H9 (cell line): ENCODE data around the gene FAM200B. TPM values are rescaled to one million over a fixed set of nuclear protein-coding genes. Genes with fewer than 3 reads are reported as not detected.

Experiments used
- DNase-seq: peaks from one replicate; pipeline ENCODE4 v3.0.0-alpha.2; 2017
- H2AFZ ChIP-seq: one replicate; pipeline ENCODE4 v1.6.1; 2013; ENCODE audit warnings: mild to moderate bottlenecking, low read length, control low read depth, moderate library complexity
- H2AK5ac ChIP-seq: 2 replicates; pipeline ENCODE4 v1.6.1; 2013; ENCODE audit warnings: low read length, control low read depth, mixed read lengths; ENCODE audit not compliant: insufficient read length
- H2BK120ac ChIP-seq: one replicate; pipeline ENCODE4 v1.6.1; 2013; ENCODE audit warnings: low read depth, mild to moderate bottlenecking, low read length, control low read depth, inconsistent platforms; ENCODE audit not compliant: poor library complexity, severe bottlenecking
- H2BK12ac ChIP-seq: 2 replicates; pipeline ENCODE4 v1.6.1; 2013; ENCODE audit warnings: low read length, control low read depth, mixed read lengths, low read depth; ENCODE audit not compliant: insufficient read length
- H2BK15ac ChIP-seq: 2 replicates; pipeline ENCODE4 v1.6.1; 2013; ENCODE audit warnings: low read depth, low read length, control low read depth
- H2BK20ac ChIP-seq: one replicate; pipeline ENCODE4 v1.6.1; 2013; ENCODE audit warnings: low read depth, mild to moderate bottlenecking, low read length, control low read depth, inconsistent platforms; ENCODE audit not compliant: poor library complexity, severe bottlenecking
- H2BK5ac ChIP-seq: 2 replicates; pipeline ENCODE4 v1.6.1; 2013; ENCODE audit warnings: low read length, control low read depth, mixed read lengths; ENCODE audit not compliant: insufficient read length
- H3K14ac ChIP-seq: 2 replicates; pipeline ENCODE4 v1.6.1; 2013; ENCODE audit warnings: low read length, control low read depth; ENCODE audit not compliant: insufficient read depth
- H3K18ac ChIP-seq: 2 replicates; pipeline ENCODE4 v1.6.1; 2013; ENCODE audit warnings: low read depth, mild to moderate bottlenecking, mixed read lengths, low read length, control low read depth; ENCODE audit not compliant: insufficient read length
- H3K23ac ChIP-seq: 2 replicates; pipeline ENCODE4 v1.6.1; 2013; ENCODE audit warnings: low read length, control low read depth, mixed read lengths, low read depth; ENCODE audit not compliant: insufficient read length
- H3K23me2 ChIP-seq: 2 replicates; pipeline ENCODE4 v1.6.1; 2013; ENCODE audit warnings: low read depth, mild to moderate bottlenecking, mixed read lengths, low read length, control low read depth; ENCODE audit not compliant: insufficient read length, poor library complexity, severe bottlenecking
- H3K27ac ChIP-seq: 2 replicates; pipeline ENCODE4 v1.5.1; 2013; ENCODE audit warnings: low read length, control low read depth, mixed read lengths, low read depth; ENCODE audit not compliant: insufficient read length
- H3K27me3 ChIP-seq: 2 replicates; pipeline ENCODE4 v1.6.1; 2013; ENCODE audit warnings: low read length, control low read depth, inconsistent platforms; ENCODE audit not compliant: insufficient read depth
- H3K4ac ChIP-seq: 2 replicates; pipeline ENCODE4 v1.6.1; 2013; ENCODE audit warnings: low read depth, mild to moderate bottlenecking, control low read depth, inconsistent platforms, low read length, moderate library complexity
- H3K4me1 ChIP-seq: 2 replicates; pipeline ENCODE4 v1.6.1; 2013; ENCODE audit warnings: low read length, control low read depth, inconsistent platforms; ENCODE audit not compliant: insufficient read depth
- H3K4me2 ChIP-seq: 2 replicates; pipeline ENCODE4 v1.6.1; 2013; ENCODE audit warnings: low read length, control low read depth, mixed read lengths; ENCODE audit not compliant: insufficient read length, insufficient read depth
- H3K56ac ChIP-seq: 2 replicates; pipeline ENCODE4 v1.6.1; 2013; ENCODE audit warnings: low read depth, mild to moderate bottlenecking, mixed read lengths, low read length, control low read depth; ENCODE audit not compliant: insufficient read length
- H3K79me1 ChIP-seq: 2 replicates; pipeline ENCODE4 v1.6.1; 2013; ENCODE audit warnings: low read depth, mild to moderate bottlenecking, moderate library complexity, low read length, control low read depth, inconsistent platforms; ENCODE audit not compliant: insufficient read depth, poor library complexity, severe bottlenecking
- H3K79me2 ChIP-seq: 2 replicates; pipeline ENCODE4 v1.6.1; 2013; ENCODE audit warnings: low read length, control low read depth, inconsistent platforms; ENCODE audit not compliant: insufficient read depth
- H3K9ac ChIP-seq: 2 replicates; pipeline ENCODE4 v1.6.1; 2013; ENCODE audit warnings: low read length, control low read depth, mixed read lengths; ENCODE audit not compliant: insufficient read length; ENCODE audit errors: extremely low read depth
- H3K9me3 ChIP-seq: one replicate; pipeline ENCODE4 v1.6.1; 2013; ENCODE audit warnings: low read depth, low read length, inconsistent platforms; ENCODE audit not compliant: control insufficient read depth
- H3T11ph ChIP-seq: one replicate; pipeline ENCODE4 v1.6.1; 2013; ENCODE audit warnings: mild to moderate bottlenecking, low read length, control low read depth, inconsistent platforms
- H4K20me1 ChIP-seq: one replicate; pipeline ENCODE4 v1.6.1; 2013; ENCODE audit not compliant: control insufficient read depth, insufficient read length, insufficient read depth
- H4K5ac ChIP-seq: 2 replicates; pipeline ENCODE4 v1.6.1; 2013; ENCODE audit warnings: low read depth, mild to moderate bottlenecking, mixed read lengths, low read length, control low read depth; ENCODE audit not compliant: insufficient read length
- H4K8ac ChIP-seq: replicated peaks from 2 replicates; pipeline ENCODE4 v1.6.1; 2013; ENCODE audit warnings: low read length, control low read depth, mixed read lengths, low read depth; ENCODE audit not compliant: insufficient read length
- H4K91ac ChIP-seq: 2 replicates; pipeline ENCODE4 v1.6.1; 2013; ENCODE audit warnings: low read depth, mild to moderate bottlenecking, moderate library complexity, mixed read lengths, low read length, control low read depth; ENCODE audit not compliant: insufficient read length
- H3K27ac Mint-ChIP-seq, 3 experiments: 2 replicates in 2 of 3; 3 replicates in 1 of 3; pipeline ENCODE4 v1.8.0; 2020 to 2021; ENCODE audit warnings: mixed read lengths in 3 of 3, mild to moderate bottlenecking in 1 of 3, moderate library complexity in 1 of 3
- H3K27me3 Mint-ChIP-seq: 2 replicates; pipeline ENCODE4 v1.8.0; 2021; ENCODE audit warnings: low read depth, mild to moderate bottlenecking, moderate library complexity, mixed read lengths
- H3K36me3 Mint-ChIP-seq, 3 experiments: 2 replicates in 2 of 3; 3 replicates in 1 of 3; pipeline ENCODE4 v1.8.0; 2020 to 2021; ENCODE audit warnings: low read depth in 3 of 3, mixed read lengths in 3 of 3; ENCODE audit not compliant: insufficient read depth in 1 of 3
- H3K4me1 Mint-ChIP-seq, 2 experiments: 2 replicates each; pipeline ENCODE4 v1.8.0; 2020; ENCODE audit warnings: mixed read lengths in 2 of 2
- H3K4me3 Mint-ChIP-seq, 2 experiments: 2 replicates in 1 of 2; 3 replicates in 1 of 2; pipeline ENCODE4 v1.8.0; 2020 to 2021; ENCODE audit warnings: mild to moderate bottlenecking in 2 of 2, mixed read lengths in 2 of 2, moderate library complexity in 1 of 2
- H3K9me3 Mint-ChIP-seq, 2 experiments: 2 replicates in 1 of 2; 3 replicates in 1 of 2; pipeline ENCODE4 v1.8.0; 2020; ENCODE audit warnings: mild to moderate bottlenecking in 2 of 2, mixed read lengths in 2 of 2, moderate library complexity in 1 of 2
- WGBS: extraction: QIAGEN DNeasy Blood & Tissue Kit; methylation state at CpG from one replicate; pipeline ENCODE4 v1.1.7; 2013; ENCODE audit warnings: missing lambda C conversion rate, low lambda C conversion rate, mixed read lengths; ENCODE audit not compliant: insufficient read length; ENCODE audit errors: extremely low coverage; 5-methylcytosine and 5-hydroxymethylcytosine counted together
- total RNA-seq: library from RNA; stranded (reverse); gene quantifications from 2 replicates; pipeline ENCODE4 v1.2.1, GENCODE V29; 2021
- TF ChIP-seq, protein P1 (sequence below): fragments of 200-600 bp; sonication (generic); conservative IDR thresholded peaks from 3 replicates; pipeline ENCODE4 v1.8.0; 2021; ENCODE audit warnings: antibody characterized with exemption, mild to moderate bottlenecking

FAM200B gene
- total RNA-seq, 1 experiment from 2014 or later = 19.6 TPM

- TF ChIP-seq, protein P1, sequence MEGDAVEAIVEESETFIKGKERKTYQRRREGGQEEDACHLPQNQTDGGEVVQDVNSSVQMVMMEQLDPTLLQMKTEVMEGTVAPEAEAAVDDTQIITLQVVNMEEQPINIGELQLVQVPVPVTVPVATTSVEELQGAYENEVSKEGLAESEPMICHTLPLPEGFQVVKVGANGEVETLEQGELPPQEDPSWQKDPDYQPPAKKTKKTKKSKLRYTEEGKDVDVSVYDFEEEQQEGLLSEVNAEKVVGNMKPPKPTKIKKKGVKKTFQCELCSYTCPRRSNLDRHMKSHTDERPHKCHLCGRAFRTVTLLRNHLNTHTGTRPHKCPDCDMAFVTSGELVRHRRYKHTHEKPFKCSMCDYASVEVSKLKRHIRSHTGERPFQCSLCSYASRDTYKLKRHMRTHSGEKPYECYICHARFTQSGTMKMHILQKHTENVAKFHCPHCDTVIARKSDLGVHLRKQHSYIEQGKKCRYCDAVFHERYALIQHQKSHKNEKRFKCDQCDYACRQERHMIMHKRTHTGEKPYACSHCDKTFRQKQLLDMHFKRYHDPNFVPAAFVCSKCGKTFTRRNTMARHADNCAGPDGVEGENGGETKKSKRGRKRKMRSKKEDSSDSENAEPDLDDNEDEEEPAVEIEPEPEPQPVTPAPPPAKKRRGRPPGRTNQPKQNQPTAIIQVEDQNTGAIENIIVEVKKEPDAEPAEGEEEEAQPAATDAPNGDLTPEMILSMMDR = peak; percentile 90
- Histone ChIP-seq H3K27ac (no peak overlapping the region), H3K14ac (no peak overlapping the region), H4K5ac (no peak overlapping the region), H3K79me1 (peaks cover 4% of the 10 kb centered on the region), H3K4me1 (peaks cover 2% of the 10 kb centered on the region; the same call in 1 of the 2 replicates), H2AFZ (no peak overlapping the region), H2BK120ac (no peak overlapping the region), H4K20me1 (no peaks in the 10 kb centered on the region), H3K27me3 (no peaks in the 10 kb centered on the region), H2BK5ac (no peak overlapping the region), H4K91ac (no peak overlapping the region), H3K9me3 (no peaks in the 10 kb centered on the region), H3K4ac (no peak overlapping the region), H3K4me2 (no peak overlapping the region), H3T11ph (no peak overlapping the region), H2BK15ac (no peak overlapping the region), H3K23me2 (peaks cover 4% of the 10 kb centered on the region), H2BK12ac (no peak overlapping the region), H2AK5ac (no peak overlapping the region), H3K18ac (no peak overlapping the region), H3K9ac (no peak overlapping the region), H2BK20ac (no peak overlapping the region), H3K56ac (no peak overlapping the region), H4K8ac (no peak overlapping the region), H3K79me2 (peaks cover 12% of the 10 kb centered on the region; the same call in 1 of the 2 replicates), H3K23ac (no peak overlapping the region)
- H3K9me3 Mint-ChIP-seq = no peaks in the 10 kb centered on the region
- H3K4me3 Mint-ChIP-seq = no peak overlapping the region
- DNase-seq = peak; percentile 54
- H3K27ac Mint-ChIP-seq = peak overlapping the region in 2 of 3 experiments; percentile 74 to 81; a peak in 5 of 7 replicates
- H3K4me1 Mint-ChIP-seq = peaks cover 30 to 33% of the 10 kb centered on the region in 2 experiments
- no peaks in the 10 kb centered on the region; a peak in 1 of 7 replicates for H3K36me3 Mint-ChIP-seq
- no peaks in the 10 kb centered on the region for H3K27me3 Mint-ChIP-seq
- no CpG with 5 or more reads among the region's 5 CpGs for WGBS
These were observed 31.6 kb upstream of the FAM200B start for GRCh38 chr4:15649914-15650545.
